ENCODE results near the gene TMEM141.
"Not testable (repeated sequence)": the region's sequence is repeated elsewhere in the genome, so short reads cannot be mapped to it uniquely, and the experiment has no call there.

Gene TMEM141

GRCh38 chr9:136755302-136756133, 35.6 kb upstream of the TMEM141 start:
- H3K4me3 ChIP-seq (ENCODE audit: insufficient read depth, low read depth, low read length); H3K4me1 ChIP-seq (ENCODE audit: control insufficient read depth, insufficient read depth, low read length); H3K36me3 ChIP-seq (ENCODE audit: control insufficient read depth, insufficient read depth, low read length); H3K27ac ChIP-seq (ENCODE audit: insufficient read depth, low read depth, low read length, poor library complexity, severe bottlenecking); H3K9me3 ChIP-seq (ENCODE audit: control insufficient read depth, low read length); H3K27me3 ChIP-seq (ENCODE audit: control insufficient read depth, insufficient read depth, low read length, poor library complexity, severe bottlenecking): not testable (repeated sequence)
- 93 to 95% methylated on average over 22 of the region's 22 CpGs for WGBS, 2 experiments

- Histone ChIP-seq H3K4me3 (ENCODE audit: insufficient read depth, low read depth, low read length) (no peak overlapping the region), H3K9me3 (ENCODE audit: control insufficient read depth, low read length) (no peaks in the 10 kb centered on the region), H3K4me1 (ENCODE audit: control insufficient read depth, insufficient read depth, low read length) (peaks cover 4% of the 10 kb centered on the region), H3K27ac (ENCODE audit: insufficient read depth, low read depth, low read length, poor library complexity, severe bottlenecking) (no peak overlapping the region), H3K27me3 (ENCODE audit: control insufficient read depth, insufficient read depth, low read length, poor library complexity, severe bottlenecking) (no peaks in the 10 kb centered on the region), H3K36me3 (ENCODE audit: control insufficient read depth, insufficient read depth, low read length) (no peaks in the 10 kb centered on the region)
- WGBS, 2 experiments: 95 to 97% methylated on average over 4 of the region's 4 CpGs
Measured at GRCh38 chr9:136756134-136756438, 35.1 kb upstream of the TMEM141 start.

- WGBS, 2 experiments: 93 to 94% methylated on average over 18 of the region's 18 CpGs
- no peaks in the 10 kb centered on the region for H3K9me3 ChIP-seq (ENCODE audit: control insufficient read depth, low read length)
- no peak overlapping the region for H3K27ac ChIP-seq (ENCODE audit: insufficient read depth, low read depth, low read length, poor library complexity, severe bottlenecking)
- peaks cover 4% of the 10 kb centered on the region for H3K4me1 ChIP-seq (ENCODE audit: control insufficient read depth, insufficient read depth, low read length)
- no peak overlapping the region for H3K4me3 ChIP-seq (ENCODE audit: insufficient read depth, low read depth, low read length)
- no peaks in the 10 kb centered on the region for H3K27me3 ChIP-seq (ENCODE audit: control insufficient read depth, insufficient read depth, low read length, poor library complexity, severe bottlenecking)
- no peaks in the 10 kb centered on the region for H3K36me3 ChIP-seq (ENCODE audit: control insufficient read depth, insufficient read depth, low read length)
Measured at GRCh38 chr9:136756836-136757235, 34.3 kb upstream of the TMEM141 start.

- Histone ChIP-seq H3K9me3 (ENCODE audit: control insufficient read depth, low read length) (no peaks in the 10 kb centered on the region), H3K4me3 (ENCODE audit: insufficient read depth, low read depth, low read length) (no peak overlapping the region), H3K4me1 (ENCODE audit: control insufficient read depth, insufficient read depth, low read length) (peaks cover 4% of the 10 kb centered on the region), H3K27me3 (ENCODE audit: control insufficient read depth, insufficient read depth, low read length, poor library complexity, severe bottlenecking) (no peaks in the 10 kb centered on the region), H3K27ac (ENCODE audit: insufficient read depth, low read depth, low read length, poor library complexity, severe bottlenecking) (no peak overlapping the region), H3K36me3 (ENCODE audit: control insufficient read depth, insufficient read depth, low read length) (no peaks in the 10 kb centered on the region)
- 91% methylated on average over 20 of the region's 20 CpGs for WGBS, 2 experiments
Measured at GRCh38 chr9:136757328-136757727, 33.8 kb upstream of the TMEM141 start.

- WGBS, 2 experiments: 92 to 94% methylated on average over 20 of the region's 20 CpGs
- peaks cover 4% of the 10 kb centered on the region for H3K4me1 ChIP-seq (ENCODE audit: control insufficient read depth, insufficient read depth, low read length)
- H3K36me3 ChIP-seq (ENCODE audit: control insufficient read depth, insufficient read depth, low read length): no peaks in the 10 kb centered on the region
- no peak overlapping the region for H3K27ac ChIP-seq (ENCODE audit: insufficient read depth, low read depth, low read length, poor library complexity, severe bottlenecking)
- H3K9me3 ChIP-seq (ENCODE audit: control insufficient read depth, low read length): no peaks in the 10 kb centered on the region
- no peak overlapping the region for H3K4me3 ChIP-seq (ENCODE audit: insufficient read depth, low read depth, low read length)
- H3K27me3 ChIP-seq (ENCODE audit: control insufficient read depth, insufficient read depth, low read length, poor library complexity, severe bottlenecking): no peaks in the 10 kb centered on the region
Measured at GRCh38 chr9:136757751-136758140, 33.4 kb upstream of the TMEM141 start.

- Histone ChIP-seq H3K9me3 (ENCODE audit: control insufficient read depth, low read length) (no peaks in the 10 kb centered on the region), H3K27ac (ENCODE audit: insufficient read depth, low read depth, low read length, poor library complexity, severe bottlenecking) (no peak overlapping the region), H3K36me3 (ENCODE audit: control insufficient read depth, insufficient read depth, low read length) (no peaks in the 10 kb centered on the region), H3K4me1 (ENCODE audit: control insufficient read depth, insufficient read depth, low read length) (peaks cover 9% of the 10 kb centered on the region), H3K27me3 (ENCODE audit: control insufficient read depth, insufficient read depth, low read length, poor library complexity, severe bottlenecking) (no peaks in the 10 kb centered on the region), H3K4me3 (ENCODE audit: insufficient read depth, low read depth, low read length) (no peak overlapping the region)
- 89 to 90% methylated on average over 9 of the region's 9 CpGs for WGBS, 2 experiments
Measured at GRCh38 chr9:136759001-136759400, 32.1 kb upstream of the TMEM141 start.

GRCh38 chr9:136759436-136760325, 31.5 kb upstream of the TMEM141 start:
- Histone ChIP-seq H3K9me3 (ENCODE audit: control insufficient read depth, low read length) (no peaks in the 10 kb centered on the region), H3K4me3 (ENCODE audit: insufficient read depth, low read depth, low read length) (no peak overlapping the region), H3K36me3 (ENCODE audit: control insufficient read depth, insufficient read depth, low read length) (no peaks in the 10 kb centered on the region), H3K4me1 (ENCODE audit: control insufficient read depth, insufficient read depth, low read length) (peaks cover 7% of the 10 kb centered on the region), H3K27me3 (ENCODE audit: control insufficient read depth, insufficient read depth, low read length, poor library complexity, severe bottlenecking) (no peaks in the 10 kb centered on the region), H3K27ac (ENCODE audit: insufficient read depth, low read depth, low read length, poor library complexity, severe bottlenecking) (no peak overlapping the region)
- 91 to 93% methylated on average over 27 of the region's 27 CpGs for WGBS, 2 experiments

- Histone ChIP-seq H3K27me3 (ENCODE audit: control insufficient read depth, insufficient read depth, low read length, poor library complexity, severe bottlenecking) (no peaks in the 10 kb centered on the region), H3K27ac (ENCODE audit: insufficient read depth, low read depth, low read length, poor library complexity, severe bottlenecking) (no peak overlapping the region), H3K9me3 (ENCODE audit: control insufficient read depth, low read length) (no peaks in the 10 kb centered on the region), H3K4me3 (ENCODE audit: insufficient read depth, low read depth, low read length) (no peak overlapping the region), H3K36me3 (ENCODE audit: control insufficient read depth, insufficient read depth, low read length) (no peaks in the 10 kb centered on the region), H3K4me1 (ENCODE audit: control insufficient read depth, insufficient read depth, low read length) (peaks cover 5% of the 10 kb centered on the region)
- WGBS, 2 experiments: 89 to 90% methylated on average over 25 of the region's 25 CpGs
Measured at GRCh38 chr9:136760424-136760823, 30.7 kb upstream of the TMEM141 start.

- not testable (repeated sequence) for H3K27me3 ChIP-seq (ENCODE audit: control insufficient read depth, insufficient read depth, low read length, poor library complexity, severe bottlenecking); H3K4me1 ChIP-seq (ENCODE audit: control insufficient read depth, insufficient read depth, low read length); H3K36me3 ChIP-seq (ENCODE audit: control insufficient read depth, insufficient read depth, low read length); H3K4me3 ChIP-seq (ENCODE audit: insufficient read depth, low read depth, low read length); H3K9me3 ChIP-seq (ENCODE audit: control insufficient read depth, low read length); H3K27ac ChIP-seq (ENCODE audit: insufficient read depth, low read depth, low read length, poor library complexity, severe bottlenecking)
- 74 to 77% methylated on average over 22 of the region's 22 CpGs for WGBS, 2 experiments
Measured at GRCh38 chr9:136760834-136761544, 30.2 kb upstream of the TMEM141 start.

GRCh38 chr9:136761545-136761981, 29.6 kb upstream of the TMEM141 start:
- Histone ChIP-seq H3K9me3 (ENCODE audit: control insufficient read depth, low read length) (no peaks in the 10 kb centered on the region), H3K27ac (ENCODE audit: insufficient read depth, low read depth, low read length, poor library complexity, severe bottlenecking) (no peak overlapping the region), H3K36me3 (ENCODE audit: control insufficient read depth, insufficient read depth, low read length) (no peaks in the 10 kb centered on the region), H3K27me3 (ENCODE audit: control insufficient read depth, insufficient read depth, low read length, poor library complexity, severe bottlenecking) (no peaks in the 10 kb centered on the region), H3K4me3 (ENCODE audit: insufficient read depth, low read depth, low read length) (no peak overlapping the region), H3K4me1 (ENCODE audit: control insufficient read depth, insufficient read depth, low read length) (peaks cover 5% of the 10 kb centered on the region)
- WGBS, 2 experiments: 93% methylated on average over 13 of the region's 13 CpGs
